GM21529 (cell line): Measurements from ENCODE around the gene NCAPD3.
"Not testable (repeated sequence)": the region's sequence is repeated elsewhere in the genome, so short reads cannot be mapped to it uniquely, and the experiment has no call there.

Source experiments
- ATAC-seq: cut with Tn5 transposase; IDR thresholded peaks from one replicate; pipeline ENCODE4 v1.9.1; 2021; ENCODE audit not compliant: unreplicated experiment

The NCAPD3 gene

GRCh38 chr11:134139303-134139872 is 84.4 kb downstream of the NCAPD3 start:
- ATAC-seq = no peak

DNA sequence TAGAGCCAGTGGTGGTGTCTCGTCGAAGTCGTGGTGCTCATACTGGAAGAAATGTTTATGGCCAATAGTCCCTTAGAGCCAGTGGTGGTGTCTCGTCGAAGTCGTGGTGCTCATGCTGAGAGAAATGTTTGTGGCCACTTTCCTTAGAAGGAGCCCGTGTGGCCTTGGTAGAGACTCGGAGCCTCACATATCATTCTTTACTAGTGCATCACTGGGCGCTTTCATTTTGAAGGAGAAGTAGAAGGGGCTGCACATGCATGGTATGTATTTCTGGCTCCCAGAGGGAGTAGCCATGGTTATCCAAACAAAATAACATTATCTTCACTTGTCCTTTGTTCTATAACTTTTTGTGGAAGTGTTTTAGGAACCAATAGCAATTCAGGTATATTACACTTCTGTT is 85.4 kb downstream of the NCAPD3 start:
- ATAC-seq = no peak

- no peak for ATAC-seq
Measured at GRCh38 chr11:134134167-134134566, 89.6 kb downstream of the NCAPD3 start.

- ATAC-seq = no peak
Measured at GRCh38 chr11:134132808-134133207, 91.0 kb downstream of the NCAPD3 start.

- no peak for ATAC-seq
Measured at GRCh38 chr11:134131628-134132244, 92.0 kb downstream of the NCAPD3 start.

- ATAC-seq = no peak
Measured at GRCh38 chr11:134126217-134126822, 97.4 kb downstream of the NCAPD3 start.

GRCh38 chr11:134125507-134125906 is 98.3 kb downstream of the NCAPD3 start:
- no peak for ATAC-seq

GRCh38 chr11:134124660-134125451 is 98.9 kb downstream of the NCAPD3 start:
- no peak for ATAC-seq

DNA sequence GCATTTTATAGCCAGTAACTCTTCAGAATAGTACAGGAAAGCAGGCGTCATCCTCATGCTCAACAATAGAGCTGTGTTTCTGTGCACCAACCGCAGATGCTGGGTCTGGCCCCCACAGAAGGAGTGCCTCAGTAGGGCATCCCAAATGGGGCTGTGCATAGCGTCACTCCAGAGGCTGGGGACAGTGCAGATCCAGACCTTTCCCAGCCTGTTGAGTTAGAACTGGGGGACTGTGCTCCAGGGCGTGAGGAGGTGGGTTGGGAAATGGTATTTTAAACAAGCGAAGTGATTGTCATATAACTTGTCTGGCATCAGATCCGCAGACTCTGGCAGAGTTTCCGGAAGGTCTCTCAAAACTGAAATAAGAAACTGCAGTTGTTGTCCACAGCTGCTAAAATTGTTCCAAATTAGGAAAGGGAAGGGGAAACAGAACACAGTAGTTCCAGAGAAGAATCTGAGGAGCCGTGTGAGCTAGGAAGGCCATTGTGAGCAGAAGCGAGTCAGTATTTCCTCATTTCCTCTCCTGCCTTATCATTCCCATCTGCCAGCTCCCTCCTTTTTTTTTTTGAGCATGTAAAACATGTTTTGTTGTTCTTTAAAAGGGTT is 102.7 kb downstream of the NCAPD3 start:
- no peak for ATAC-seq

- no peak for ATAC-seq
Measured at GRCh38 chr11:134120143-134120850, 103.5 kb downstream of the NCAPD3 start.

DNA sequence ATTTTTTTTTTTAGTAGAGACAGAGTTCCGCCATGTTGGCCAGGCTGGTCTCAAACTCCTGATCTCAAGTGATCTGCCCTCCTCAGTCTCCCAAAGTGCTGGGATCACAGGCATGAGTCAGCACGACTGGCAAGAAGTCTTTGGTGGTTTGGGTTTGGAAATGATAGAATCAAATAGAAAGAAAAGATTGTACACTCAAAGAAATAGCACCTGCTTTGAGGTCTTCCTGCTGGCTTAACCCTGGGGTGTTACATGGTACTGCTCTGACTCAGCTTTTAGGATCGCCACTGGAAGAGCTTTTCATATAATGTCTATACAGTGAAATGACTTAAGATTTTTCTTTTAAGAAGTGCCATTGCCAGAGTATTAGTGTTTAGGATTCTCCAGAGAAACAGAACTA is 104.7 kb downstream of the NCAPD3 start:
- no peak for ATAC-seq

DNA sequence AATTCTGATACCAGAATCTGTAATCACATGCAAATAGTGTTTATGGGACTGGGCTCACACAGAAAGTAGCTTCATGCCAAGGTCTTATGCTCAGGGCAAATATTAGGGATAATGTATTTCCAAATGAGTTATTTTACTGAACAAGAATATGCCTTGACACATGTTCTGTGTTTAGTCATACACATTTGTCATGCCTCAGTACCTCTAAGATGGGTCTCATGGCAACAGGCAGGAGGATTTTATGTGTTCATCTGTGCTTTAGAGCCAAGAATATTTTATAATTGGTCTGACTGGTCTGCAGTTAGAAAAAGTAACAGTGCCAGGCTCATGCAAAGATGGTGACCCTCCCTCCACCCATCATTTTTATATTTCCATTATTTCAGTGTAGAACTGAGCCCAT is 105.8 kb downstream of the NCAPD3 start:
- ATAC-seq = no peak

GRCh38 chr11:134116210-134116609 is 107.6 kb downstream of the NCAPD3 start:
- ATAC-seq = no peak

DNA sequence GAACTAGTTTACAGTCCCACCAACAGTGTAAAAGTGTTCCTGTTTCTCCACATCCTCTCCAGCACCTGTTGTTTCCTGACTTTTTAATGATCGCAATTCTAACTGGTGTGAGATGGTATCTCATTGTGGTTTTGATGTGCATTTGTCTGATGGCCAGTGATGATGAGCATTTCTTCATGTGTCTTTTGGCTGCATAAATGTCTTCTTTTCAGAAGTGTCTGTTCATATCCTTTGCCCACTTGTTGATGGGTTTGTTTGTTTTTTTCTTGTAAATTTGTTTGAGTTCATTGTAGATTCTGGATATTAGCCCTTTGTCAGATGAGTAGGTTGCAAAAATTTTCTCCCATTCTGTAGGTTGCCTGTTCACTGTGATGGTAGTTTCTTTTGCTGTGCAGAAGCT is 110.0 kb downstream of the NCAPD3 start:
- not testable (repeated sequence) for ATAC-seq

DNA sequence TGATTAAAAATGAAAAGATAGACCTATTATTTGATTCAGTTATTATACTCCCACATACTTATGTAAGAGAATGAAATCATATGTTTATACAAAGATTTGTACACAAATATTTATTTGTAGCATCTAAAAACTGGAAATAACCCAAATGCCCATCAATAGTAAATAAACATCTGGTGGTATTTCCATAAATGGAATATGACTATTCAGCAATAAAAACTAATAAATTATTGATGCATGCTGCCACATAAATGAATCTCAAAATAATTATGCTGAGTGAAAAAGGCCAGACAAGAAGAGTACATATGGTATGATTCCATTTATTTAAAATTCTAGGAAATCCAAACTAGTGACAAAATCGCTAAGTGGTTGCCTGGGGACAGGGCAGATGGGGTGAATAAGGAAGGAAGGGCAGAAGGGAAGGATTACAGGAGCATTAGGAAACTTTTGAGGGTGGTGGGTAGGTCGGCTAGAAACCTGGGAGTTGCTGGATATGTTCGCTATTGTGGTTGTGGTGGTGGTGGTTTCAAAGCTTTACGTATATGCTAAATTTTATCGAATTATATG is 113.4 kb downstream of the NCAPD3 start:
- no peak for ATAC-seq
